AG08396 (cell line): ENCODE results near the gene KIAA0930.
"Not testable (repeated sequence)": the region's sequence is repeated elsewhere in the genome, so short reads cannot be mapped to it uniquely, and the experiment has no call there.

Source experiments
- DNase-seq: peaks from one replicate; pipeline ENCODE4 v3.0.0; 2012; ENCODE audit warnings: low spot score, mixed read lengths

The KIAA0930 gene

DNA sequence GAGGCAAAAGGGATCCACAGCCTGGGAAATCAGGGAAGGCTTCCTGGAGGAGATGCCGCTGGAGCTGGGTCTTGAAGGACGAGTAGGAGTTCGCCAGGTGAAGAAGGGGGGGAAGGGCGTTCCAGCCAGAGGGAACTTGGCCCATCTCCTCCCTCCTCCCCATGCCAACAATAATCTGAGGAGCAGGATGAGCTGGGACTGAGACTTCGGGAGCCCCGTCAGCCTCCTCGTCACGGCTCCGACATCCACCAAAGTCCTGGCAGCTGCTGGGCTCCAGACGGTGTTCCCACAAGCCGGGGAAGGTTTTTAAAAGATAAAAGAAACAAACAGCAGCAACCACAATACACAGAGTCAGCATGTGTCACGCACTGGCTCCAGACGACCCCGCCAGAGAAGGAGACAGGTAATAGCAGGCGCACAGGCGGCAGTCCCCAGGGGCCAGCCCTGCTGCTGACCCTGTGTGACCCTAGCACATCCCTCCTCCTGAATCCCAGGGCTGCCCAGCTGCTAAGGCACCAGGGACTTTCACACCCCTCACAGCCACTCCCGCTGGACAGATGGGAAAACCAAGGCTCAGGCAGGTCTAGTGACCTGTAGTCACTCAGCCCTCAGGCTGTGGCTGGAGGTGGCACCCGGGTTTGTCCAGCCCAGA lies 39.7 kb downstream of the KIAA0930 start:
- peak; percentile 75 for DNase-seq

DNA sequence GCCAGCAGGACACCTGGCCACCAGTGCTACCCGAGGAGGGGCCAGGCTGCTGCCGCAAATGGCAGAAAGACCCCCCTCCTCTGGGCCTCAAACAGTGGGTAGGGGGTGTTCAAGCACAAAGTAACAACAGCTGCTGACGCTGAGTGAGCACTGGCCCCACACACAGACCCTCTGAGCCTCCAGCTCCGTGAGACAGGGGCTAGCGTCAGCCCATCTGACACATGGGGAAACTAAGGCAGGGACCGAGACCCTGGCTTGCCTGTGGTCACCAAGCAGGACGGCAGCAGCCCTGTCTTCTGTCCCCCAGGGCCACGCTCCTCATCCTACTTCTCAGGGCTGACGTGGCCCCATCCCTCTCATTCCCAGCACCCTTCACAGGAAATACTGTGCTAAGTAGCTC lies 40.5 kb downstream of the KIAA0930 start:
- no peak for DNase-seq

DNA sequence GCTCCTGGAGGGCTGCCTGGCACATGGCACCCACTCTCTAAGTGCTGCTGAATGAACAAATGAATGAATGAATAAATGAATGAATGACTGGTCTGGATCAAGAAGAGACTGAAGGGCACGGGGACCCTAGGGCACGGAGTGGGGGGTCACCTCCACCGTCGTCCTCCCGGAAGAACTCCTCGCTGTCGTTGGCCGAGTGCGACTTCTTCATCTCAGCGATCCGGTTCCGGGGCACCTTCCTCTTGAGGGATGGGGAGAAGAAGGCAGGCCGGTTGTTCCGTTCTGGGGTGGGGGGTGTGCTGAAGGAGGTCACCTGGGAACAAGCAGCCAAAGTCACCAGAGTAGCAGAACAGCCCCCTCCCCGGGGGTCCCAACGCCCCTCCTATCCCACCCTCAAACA lies 41.0 kb downstream of the KIAA0930 start:
- DNase-seq: no peak

DNA sequence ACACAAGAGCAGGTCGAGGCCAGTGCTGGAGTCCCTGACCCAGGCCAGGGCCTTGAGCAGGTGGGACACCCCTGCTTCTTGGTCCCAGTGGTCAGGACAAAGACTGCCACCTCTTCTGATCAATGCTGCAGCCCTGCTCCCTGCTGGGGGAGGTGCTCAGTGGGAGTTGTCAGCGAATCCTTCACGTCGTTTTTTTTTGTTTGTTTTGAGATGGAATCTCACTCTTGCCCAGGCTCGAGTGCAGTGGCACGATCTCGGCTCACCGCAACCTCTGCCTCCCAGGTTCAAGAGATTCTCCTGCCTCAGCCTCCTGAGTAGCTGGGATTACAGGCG lies 42.3 kb downstream of the KIAA0930 start:
- no peak for DNase-seq

DNA sequence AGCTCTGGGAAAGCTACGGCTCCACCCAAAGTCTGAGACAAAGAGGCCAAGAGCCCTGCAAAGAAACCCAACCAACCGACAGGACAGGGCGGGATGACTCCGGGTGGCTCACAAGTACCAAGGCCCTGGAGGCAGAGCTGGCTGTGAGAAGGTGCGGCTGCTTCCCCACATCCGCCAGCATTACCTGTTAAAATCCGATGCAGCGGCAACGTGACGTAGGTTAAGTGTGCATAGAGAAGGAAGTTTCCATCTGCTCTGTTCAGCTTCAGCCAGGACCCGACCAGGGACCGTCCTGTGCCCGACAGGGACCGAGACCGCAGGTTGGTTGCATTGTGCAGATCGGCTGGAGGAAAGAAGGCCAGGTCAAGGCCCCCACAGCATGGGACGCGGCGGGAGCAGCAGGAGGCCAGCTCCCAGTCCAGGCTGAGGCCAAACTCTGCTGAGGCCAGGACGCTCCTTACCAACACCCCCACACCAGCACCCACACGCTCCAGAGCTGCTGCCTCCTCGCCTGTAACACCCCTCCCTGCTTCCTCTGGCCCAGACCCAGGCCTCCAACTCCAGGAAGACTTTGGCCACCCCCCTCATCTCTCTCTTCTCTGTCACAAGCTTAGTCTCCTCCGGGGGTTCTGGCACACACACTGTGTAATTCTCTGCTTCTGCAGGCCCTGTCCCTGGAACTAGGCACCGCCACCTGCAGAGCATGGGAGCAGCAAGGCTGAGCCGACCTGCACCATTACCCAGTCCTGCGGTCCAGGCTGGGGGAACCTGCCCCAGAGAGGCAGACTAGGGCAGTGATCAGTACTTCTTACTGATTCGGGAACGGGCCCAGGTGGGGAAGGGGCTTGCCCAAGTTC lies 42.9 kb downstream of the KIAA0930 start:
- no peak for DNase-seq

DNA sequence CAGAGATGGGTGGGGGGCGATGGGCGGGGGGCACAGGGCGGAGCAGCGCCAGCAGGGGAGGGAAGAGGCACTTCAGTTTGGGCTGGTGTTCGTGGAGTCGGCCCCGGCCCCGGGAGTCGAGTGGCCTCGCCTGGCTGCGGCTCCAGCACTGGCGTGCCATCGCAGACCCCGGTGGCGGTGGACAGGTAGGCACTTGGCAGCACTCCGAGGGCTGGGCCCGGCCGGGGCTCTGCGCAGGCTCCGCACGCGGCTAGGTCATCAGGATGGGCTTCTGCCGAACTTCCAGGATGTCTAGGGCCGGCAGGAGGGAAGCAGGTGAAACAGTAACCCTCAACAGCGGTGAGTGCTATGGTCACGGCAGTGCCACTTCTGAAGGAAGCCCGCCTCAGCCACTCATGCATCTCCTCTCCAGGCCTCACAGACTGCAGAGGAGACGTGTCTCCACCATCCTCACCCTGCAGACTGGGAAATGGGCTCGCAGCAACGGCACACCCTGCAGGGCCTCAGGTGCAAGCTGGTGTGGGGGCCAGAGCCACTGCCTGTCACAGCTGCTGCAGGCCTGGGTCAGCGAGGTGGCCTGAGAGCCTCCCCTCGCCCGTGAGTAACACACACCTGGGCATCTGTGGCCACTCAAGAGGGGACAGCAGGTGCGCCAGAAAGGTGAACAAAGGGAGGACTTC lies 43.6 kb downstream of the KIAA0930 start:
- DNase-seq: no peak

DNA sequence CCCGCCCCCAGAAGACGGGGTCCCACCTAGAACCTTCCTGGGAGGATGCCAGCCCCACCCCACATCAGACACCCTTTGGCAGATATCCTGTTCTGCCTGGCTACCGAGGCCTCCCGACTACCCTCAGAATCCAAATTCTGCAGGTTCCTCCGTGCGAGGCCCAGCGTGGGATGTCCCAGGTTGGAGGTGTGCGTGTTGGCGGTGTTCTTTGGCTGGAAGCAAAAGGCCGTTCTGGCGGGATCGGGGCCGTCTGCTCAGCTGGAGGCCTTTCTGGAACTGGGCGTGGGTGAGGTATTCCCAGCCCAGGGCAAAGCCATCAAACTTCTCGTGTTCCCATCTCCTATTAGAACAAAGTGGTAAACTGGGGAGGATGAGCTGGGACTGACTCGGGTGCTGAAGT lies 44.4 kb downstream of the KIAA0930 start:
- DNase-seq: no peak

DNA sequence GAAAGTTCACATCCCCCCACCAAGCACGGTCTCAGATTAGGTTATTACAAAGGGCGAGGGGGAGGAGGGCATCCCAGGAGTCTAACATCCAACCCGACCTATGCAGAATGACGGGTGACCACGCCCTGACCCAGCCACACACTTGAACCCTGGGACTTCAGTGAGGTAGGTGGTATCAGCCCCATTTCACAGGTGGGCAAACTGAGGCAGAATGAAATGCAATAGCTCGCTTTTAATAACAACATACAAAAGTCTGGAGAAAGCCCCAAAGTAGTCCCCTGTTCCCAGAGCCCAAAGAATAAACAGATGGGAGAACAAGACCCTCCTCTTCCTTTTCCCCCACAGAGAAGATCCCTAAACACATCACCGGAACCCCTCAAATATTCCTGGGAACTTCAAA lies 45.1 kb downstream of the KIAA0930 start:
- DNase-seq: no peak

DNA sequence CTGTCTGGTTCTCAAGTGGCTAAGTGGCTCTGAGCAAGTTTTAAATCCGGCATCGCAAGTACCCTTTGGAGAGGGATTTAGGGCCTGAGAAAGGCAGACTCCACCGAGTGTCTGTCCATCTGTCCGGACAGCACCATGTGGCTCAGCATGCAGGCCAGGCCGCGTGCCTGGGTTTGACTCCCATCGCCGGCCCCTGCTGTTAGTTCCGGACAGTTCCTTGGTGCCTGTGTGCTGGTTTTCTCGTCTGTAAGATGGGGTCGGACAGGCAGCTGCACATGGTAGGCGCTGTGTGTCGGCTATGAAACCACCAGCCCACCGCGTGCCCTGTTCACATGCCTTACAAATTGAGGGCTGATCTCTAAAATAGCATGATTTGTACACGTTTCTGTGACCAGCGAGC lies 46.0 kb downstream of the KIAA0930 start:
- no peak for DNase-seq

DNA sequence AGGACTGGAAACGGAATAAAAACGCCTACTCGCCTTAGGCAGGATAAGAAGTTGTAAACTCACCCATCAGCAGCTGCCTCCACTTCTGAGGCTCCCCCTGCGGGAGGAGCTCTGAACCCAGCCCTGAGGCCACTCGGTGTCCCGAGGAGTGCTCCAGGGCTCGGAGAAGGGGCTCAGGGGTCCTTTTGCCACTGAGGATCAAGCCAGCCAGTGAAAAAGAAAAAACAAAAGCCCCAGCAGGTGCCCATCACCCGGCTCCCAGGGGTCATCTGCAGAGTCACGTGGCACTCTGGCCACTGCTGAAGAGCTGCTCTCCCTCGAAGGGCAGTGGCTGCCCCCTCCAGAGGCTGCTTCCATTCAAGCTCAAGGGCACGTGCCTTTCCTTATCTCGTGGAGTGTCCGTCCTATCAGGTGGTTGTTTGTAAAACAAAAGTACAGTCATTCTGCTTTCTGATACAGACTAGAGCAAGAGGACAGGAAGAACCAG lies 48.0 kb downstream of the KIAA0930 start:
- DNase-seq: no peak

DNA sequence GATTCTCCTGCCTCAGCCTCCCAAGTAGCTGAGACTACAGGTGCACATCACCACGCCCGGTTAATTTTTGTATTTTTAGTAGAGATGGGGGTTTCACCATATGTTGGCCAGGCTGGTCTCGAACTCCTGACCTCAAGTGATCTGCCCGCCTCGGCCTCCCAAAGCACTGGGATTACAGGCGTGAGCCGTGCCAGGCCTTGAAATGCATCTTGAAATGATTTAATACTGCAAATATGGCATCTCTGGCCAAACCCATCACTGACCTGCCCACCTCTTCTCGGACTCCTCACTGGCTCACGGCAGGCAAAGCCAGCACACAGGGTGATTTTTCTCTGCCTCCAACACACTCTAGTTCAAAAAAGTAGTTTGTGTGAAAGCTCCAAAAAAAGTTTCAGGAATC lies 48.9 kb downstream of the KIAA0930 start:
- not testable (repeated sequence) for DNase-seq

DNA sequence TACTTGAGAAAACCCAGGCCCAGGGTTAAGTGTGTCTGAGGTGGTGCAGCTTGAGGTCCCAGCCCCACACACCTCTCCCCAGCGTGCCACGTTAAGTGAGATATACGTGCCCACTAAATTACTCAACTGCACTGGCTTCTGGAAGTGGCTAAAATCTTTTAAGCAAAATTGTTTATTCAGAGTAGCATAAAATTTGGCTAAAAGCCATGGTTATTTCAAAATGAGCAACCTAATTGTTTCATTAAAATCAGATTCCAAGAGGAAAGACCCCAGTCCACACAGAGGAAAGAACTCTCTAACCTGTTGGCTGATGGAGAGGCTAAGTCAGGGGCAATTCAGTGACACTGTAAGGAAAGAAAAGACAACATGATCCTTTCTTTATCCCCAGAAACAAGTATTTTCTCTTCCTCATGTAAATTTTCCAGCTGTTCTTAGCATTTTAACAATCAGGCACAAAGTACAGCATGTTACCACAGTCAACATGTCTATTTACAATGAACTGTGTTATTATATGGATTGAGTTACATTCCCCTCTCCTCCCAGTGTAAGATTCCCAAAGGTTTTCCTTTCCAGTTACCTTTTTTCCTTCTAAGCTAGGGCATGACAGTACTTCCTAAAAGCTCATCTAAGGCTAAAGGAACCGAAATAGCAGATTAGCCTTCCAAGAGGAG lies 50.4 kb downstream of the KIAA0930 start:
- DNase-seq: no peak

DNA sequence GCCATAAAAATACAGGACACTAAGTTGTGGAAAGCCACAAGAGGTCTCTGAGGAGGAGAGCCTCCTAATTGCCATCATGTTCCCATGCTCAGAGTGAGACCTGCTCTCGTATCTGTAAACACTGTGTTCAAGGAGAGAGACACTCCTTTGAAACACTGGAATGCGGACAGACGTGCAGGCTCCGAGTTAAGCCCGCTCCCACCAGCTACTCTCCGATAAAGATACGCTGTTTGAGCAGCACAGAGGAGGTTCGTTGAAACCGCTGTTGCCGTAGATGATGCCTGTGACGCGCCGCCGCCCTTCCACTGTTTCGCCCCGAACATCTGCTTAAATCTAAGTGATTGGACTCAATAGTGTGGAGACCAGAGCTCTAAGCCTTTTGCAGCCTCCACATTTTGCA lies 51.9 kb downstream of the KIAA0930 start:
- no peak for DNase-seq

DNA sequence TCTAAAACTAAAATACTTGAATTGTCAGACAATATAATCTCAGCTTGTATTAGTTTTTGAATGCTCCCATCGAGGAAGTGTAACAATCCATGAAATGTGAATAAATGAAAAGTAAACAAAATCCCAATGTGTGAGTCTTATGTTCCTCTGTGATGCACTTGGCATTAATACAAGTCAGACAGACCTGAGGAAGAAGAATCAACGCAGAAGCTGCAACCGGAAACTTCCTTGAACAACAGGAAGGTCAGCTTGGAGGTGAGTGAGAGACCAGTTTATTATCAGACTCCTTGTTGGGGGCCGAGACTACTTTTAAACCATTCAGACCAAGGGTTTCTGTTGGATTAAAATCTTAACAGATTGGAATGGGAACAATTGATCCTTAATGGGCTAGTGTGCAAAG lies 52.8 kb downstream of the KIAA0930 start:
- DNase-seq: no peak

DNA sequence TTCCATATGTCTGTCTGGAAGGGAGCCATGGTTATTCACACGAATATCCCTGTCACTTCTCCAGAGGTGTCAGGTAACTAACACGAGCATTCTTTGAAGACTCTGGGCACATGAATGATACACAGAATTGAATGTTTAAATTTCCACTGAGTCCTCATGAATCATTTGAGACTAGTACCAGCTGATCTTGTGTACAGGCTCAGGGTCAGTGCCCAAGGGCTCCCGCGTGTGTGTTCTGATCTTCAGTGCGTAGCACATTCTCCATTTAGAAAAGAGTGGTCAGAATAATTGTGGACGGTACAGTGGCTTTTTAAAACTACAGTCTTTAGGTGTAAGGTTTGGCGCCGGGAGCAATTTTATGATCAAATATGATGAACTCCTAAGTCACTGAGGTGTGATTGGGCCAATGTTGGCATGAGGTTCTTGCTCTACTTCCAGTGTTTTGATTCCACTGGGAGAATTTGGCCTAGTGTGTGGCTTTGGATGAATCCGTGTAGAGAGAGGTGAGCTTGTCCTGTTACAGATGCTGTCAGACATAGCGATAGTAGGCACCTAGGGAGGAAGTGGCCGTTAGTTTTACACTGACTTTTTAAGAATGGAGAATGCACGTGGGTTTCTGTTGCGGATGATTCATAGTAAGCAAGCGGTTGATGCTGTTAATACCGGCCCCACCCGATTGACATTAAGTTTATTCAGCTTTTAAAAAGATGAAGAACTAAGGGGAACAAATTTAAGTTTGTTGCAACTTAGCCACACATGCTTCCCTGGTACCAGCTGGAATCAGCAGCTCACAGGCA lies 54.8 kb downstream of the KIAA0930 start:
- DNase-seq: no peak

DNA sequence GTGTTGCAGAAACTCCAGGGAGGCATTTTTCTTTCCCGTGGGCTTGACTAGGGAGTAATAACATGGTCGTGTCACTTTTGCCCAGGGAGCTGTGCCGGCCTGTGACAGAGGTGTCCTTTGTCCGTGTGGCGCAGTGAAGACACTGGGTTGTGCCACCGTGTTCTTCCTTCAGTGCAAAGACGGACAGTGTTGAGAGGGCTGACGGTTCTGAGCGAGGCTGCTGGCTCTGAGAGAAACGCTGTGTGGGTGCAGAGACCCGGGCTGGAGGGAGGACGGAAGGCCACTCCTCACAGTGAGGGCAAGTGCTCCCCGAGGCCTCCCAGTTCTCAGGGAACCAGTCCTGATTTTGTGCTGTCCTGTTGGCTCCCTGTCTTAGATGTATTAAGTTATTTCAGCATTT lies 56.7 kb downstream of the KIAA0930 start:
- no peak for DNase-seq

DNA sequence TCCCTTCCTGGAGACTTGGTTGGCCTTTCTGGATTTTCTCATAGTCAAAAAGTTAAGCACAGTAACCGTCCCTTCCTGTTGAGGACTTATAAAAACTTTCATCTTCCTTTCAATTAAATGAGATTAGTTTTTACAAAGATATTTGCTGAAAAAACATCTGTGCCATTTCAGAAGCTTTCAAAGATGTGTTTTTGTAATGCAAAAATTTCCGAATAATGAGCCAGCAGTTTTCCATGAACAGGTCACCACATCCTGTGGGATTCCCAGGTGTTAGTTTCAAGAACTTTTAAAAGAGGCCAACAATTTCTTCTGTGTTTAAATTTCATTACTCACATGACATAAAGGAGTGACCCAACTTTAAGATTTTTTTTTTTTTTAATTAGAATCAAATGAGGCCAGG lies 58.9 kb downstream of the KIAA0930 start:
- DNase-seq: no peak

DNA sequence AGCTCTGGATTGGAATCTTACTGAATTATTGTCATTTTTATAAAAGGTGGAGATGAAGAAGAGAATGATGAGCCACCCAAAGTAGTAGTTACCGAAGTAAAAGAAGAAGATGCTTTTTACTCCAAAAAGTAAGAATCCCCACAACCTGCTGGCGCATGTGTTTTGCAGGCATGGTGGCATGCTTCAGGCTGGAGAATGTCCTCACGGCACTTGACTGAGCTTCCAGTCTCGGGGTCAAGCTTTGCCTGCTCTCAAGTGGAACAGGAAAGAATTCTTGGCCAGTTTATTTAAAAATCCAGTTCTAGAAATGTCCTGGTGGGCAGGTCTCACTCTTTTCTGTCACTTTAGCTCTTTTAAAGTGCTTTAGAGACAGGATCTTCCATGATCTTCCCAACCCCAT lies 59.5 kb downstream of the KIAA0930 start:
- DNase-seq: no peak

DNA sequence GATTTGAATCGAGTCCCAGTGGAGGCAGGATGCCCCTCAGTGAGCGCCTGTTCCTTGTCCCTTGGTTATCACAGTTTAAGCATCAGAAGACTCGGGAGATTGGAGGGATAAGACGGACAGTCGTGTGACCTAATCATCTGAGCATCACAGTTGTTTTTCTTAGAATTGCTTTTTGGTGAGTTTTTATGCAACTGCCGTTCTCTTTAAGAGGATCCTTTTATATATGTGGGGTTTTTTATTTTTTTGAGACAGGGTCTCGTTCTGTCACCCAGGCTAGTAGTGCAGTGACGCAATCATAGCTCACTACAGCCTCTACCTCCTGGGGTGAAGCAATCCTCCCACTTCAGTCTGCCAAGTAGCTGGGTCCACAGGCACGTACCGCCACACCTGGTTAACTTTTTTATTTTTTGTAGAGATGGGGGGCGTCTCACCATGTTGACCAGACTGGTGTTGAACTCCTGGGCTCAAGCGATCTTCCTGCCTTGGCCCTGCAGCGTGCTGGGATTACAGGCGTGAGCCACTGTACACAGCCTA lies 60.5 kb downstream of the KIAA0930 start:
- no peak for DNase-seq

DNA sequence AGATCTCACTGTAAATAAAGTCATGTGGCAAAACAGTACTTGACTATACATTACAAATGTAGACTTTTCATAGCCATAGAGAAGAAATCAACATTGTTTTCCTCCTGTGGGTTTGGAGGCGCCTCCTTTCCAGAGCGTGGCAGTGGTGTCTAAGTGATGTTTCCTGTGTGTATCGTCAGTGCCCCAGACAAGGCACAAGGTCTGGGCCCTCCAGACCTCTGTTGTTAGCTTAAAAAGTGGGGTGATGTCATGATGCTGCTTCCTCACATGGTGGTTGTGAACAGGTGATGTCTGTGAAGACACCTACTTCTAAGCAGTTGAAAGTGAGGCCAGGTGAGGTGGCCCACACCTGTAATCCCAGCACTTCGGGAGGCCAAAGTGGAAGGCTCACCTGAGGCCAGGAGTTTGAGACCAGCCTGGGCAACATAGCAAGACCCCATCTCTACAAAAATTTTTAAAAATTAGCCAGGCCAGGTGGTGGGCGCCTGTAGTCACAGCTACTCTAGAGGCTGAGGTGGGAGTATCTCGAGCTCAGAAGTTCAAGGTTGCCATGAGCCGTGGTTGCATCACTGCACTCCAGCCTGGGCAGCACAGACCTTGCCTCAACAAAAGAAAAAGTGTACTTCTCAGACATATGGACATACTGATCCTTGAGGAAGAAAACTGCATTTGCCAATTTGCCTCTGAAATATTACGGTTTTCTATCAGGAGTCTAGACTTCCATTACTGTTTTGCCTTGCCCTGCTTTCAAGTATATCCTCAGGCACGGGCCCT lies 61.2 kb downstream of the KIAA0930 start:
- DNase-seq: no peak
